Neural progenitor cell (in vitro differentiated cells): ENCODE results near the gene SLC6A5. TPM values are rescaled to one million over a fixed set of nuclear protein-coding genes. Genes with fewer than 3 reads are reported as not detected.

ENCODE experiments used
- DNase-seq: peaks from one replicate; pipeline ENCODE4 v3.0.0-alpha.2; 2016; ENCODE audit warnings: low spot score
- H2AFZ ChIP-seq: fragments of 200-600 bp; sonication (generic); replicated peaks from 2 replicates; pipeline ENCODE4 v1.6.1; 2016; ENCODE audit warnings: antibody characterized with exemption
- H3F3A ChIP-seq: fragments of 200-600 bp; sonication (generic); 2 replicates; pipeline ENCODE4 v1.6.1; 2016; ENCODE audit warnings: antibody characterized with exemption, low read depth
- H3K27ac ChIP-seq: fragments of 200-600 bp; sonication (generic); 2 replicates; pipeline ENCODE4 v1.5.1; 2016; ENCODE audit warnings: mild to moderate bottlenecking
- H3K27me3 ChIP-seq: fragments of 200-600 bp; sonication (generic); 2 replicates; pipeline ENCODE4 v1.6.1; 2016; ENCODE audit warnings: mild to moderate bottlenecking, moderate library complexity
- H3K36me3 ChIP-seq: fragments of 200-600 bp; sonication (generic); 2 replicates; pipeline ENCODE4 v1.5.1; 2016
- H3K4me1 ChIP-seq: fragments of 200-600 bp; sonication (generic); 2 replicates; pipeline ENCODE4 v1.6.1; 2016; ENCODE audit warnings: mixed run types
- H3K4me2 ChIP-seq: fragments of 200-600 bp; sonication (generic); 2 replicates; pipeline ENCODE4 v1.6.1; 2016
- H3K4me3 ChIP-seq: fragments of 200-600 bp; sonication (generic); 2 replicates; pipeline ENCODE4 v1.5.1; 2016
- H3K79me2 ChIP-seq: fragments of 200-600 bp; sonication (generic); 2 replicates; pipeline ENCODE4 v1.6.1; 2016; ENCODE audit warnings: low read depth
- H3K9ac ChIP-seq: fragments of 200-600 bp; sonication (generic); 2 replicates; pipeline ENCODE4 v1.6.1; 2016
- H3K9me3 ChIP-seq: fragments of 200-600 bp; sonication (generic); 2 replicates; pipeline ENCODE4 v1.5.1; 2016; ENCODE audit warnings: low read depth
- H4K20me1 ChIP-seq: fragments of 200-600 bp; sonication (generic); 2 replicates; pipeline ENCODE4 v1.6.1; 2016; ENCODE audit warnings: low read depth
- H3K27ac Mint-ChIP-seq: 3 replicates; pipeline ENCODE4 v1.8.0; 2021; ENCODE audit warnings: mixed read lengths
- H3K27me3 Mint-ChIP-seq: 2 replicates; pipeline ENCODE4 v1.8.0; 2022; ENCODE audit warnings: low read depth, mild to moderate bottlenecking, inconsistent platforms, moderate library complexity, mixed read lengths; ENCODE audit not compliant: insufficient read depth
- H3K36me3 Mint-ChIP-seq: 3 replicates; pipeline ENCODE4 v1.8.0; 2021; ENCODE audit warnings: mixed read lengths
- H3K4me1 Mint-ChIP-seq: 3 replicates; pipeline ENCODE4 v1.8.0; 2021; ENCODE audit warnings: mixed read lengths
- H3K4me3 Mint-ChIP-seq: 3 replicates; pipeline ENCODE4 v1.8.0; 2021; ENCODE audit warnings: mild to moderate bottlenecking, moderate library complexity, mixed read lengths
- H3K9me3 Mint-ChIP-seq: 3 replicates; pipeline ENCODE4 v1.8.0; 2020; ENCODE audit warnings: mixed read lengths
- CTCF ChIP-seq: fragments of 200-600 bp; sonication (generic); IDR thresholded peaks from 2 replicates; pipeline ENCODE4 v1.5.1; 2017; ENCODE audit warnings: antibody characterized with exemption, mild to moderate bottlenecking
- EZH2 ChIP-seq: fragments of 200-600 bp; sonication (generic); IDR thresholded peaks from 2 replicates; pipeline ENCODE4 v1.6.1; 2017; ENCODE audit warnings: antibody characterized with exemption, mild to moderate bottlenecking, moderate library complexity
- EZH2phosphoT487 ChIP-seq: fragments of 200-600 bp; sonication (generic); IDR thresholded peaks from 2 replicates; pipeline ENCODE4 v1.6.1; 2017; ENCODE audit warnings: antibody characterized with exemption
- total RNA-seq: library from RNA; depleted of rRNA; stranded (reverse); fragments of >200 nt; gene quantifications from 2 replicates; pipeline ENCODE4 v1.2.3, GENCODE V29; 2015; ENCODE audit warnings: low replicate concordance

Gene SLC6A5
- total RNA-seq, 1 donor from 2014 or later = not detected

- H3K4me3 Mint-ChIP-seq = no peak overlapping the region
- Histone ChIP-seq H3K4me3 (no peak overlapping the region), H3K27me3 (no peaks in the 10 kb centered on the region), H3K4me1 (no peaks in the 10 kb centered on the region), H2AFZ (no peak overlapping the region), H3K36me3 (no peaks in the 10 kb centered on the region), H3K4me2 (no peak overlapping the region), H3F3A (no peaks in the 10 kb centered on the region), H3K27ac (no peak overlapping the region), H3K9ac (no peak overlapping the region), H3K79me2 (no peaks in the 10 kb centered on the region), H4K20me1 (no peaks in the 10 kb centered on the region), H3K9me3 (no peaks in the 10 kb centered on the region)
- peaks cover 6% of the 10 kb centered on the region for H3K9me3 Mint-ChIP-seq
- TF ChIP-seq EZH2phosphoT487 (no peak), CTCF (no peak), EZH2 (no peak)
- no peaks in the 10 kb centered on the region for H3K36me3 Mint-ChIP-seq
- H3K27ac Mint-ChIP-seq = no peak overlapping the region
- H3K4me1 Mint-ChIP-seq = no peaks in the 10 kb centered on the region
- peaks cover 8% of the 10 kb centered on the region for H3K27me3 Mint-ChIP-seq
- DNase-seq = no peak
Measured at GRCh38 chr11:20558741-20559140, 40.7 kb upstream of the SLC6A5 start.

- Histone ChIP-seq H3K27ac (no peak overlapping the region), H3K4me1 (no peaks in the 10 kb centered on the region), H4K20me1 (no peaks in the 10 kb centered on the region), H3F3A (no peaks in the 10 kb centered on the region), H2AFZ (no peak overlapping the region), H3K79me2 (no peaks in the 10 kb centered on the region), H3K4me3 (no peak overlapping the region), H3K9me3 (no peaks in the 10 kb centered on the region), H3K9ac (no peak overlapping the region), H3K27me3 (no peaks in the 10 kb centered on the region), H3K4me2 (no peak overlapping the region), H3K36me3 (no peaks in the 10 kb centered on the region)
- Mint-ChIP-seq H3K27me3 (peaks cover 4% of the 10 kb centered on the region), H3K4me1 (no peaks in the 10 kb centered on the region), H3K36me3 (no peaks in the 10 kb centered on the region), H3K27ac (no peak overlapping the region), H3K4me3 (no peak overlapping the region), H3K9me3 (peaks cover 6% of the 10 kb centered on the region)
- no peak for DNase-seq
- TF ChIP-seq EZH2 (no peak), EZH2phosphoT487 (no peak), CTCF (no peak)
Measured at GRCh38 chr11:20559523-20560300, 39.7 kb upstream of the SLC6A5 start.

- Mint-ChIP-seq H3K27me3 (peaks cover 4% of the 10 kb centered on the region), H3K4me1 (no peaks in the 10 kb centered on the region), H3K36me3 (no peaks in the 10 kb centered on the region), H3K4me3 (no peak overlapping the region), H3K9me3 (no peaks in the 10 kb centered on the region), H3K27ac (no peak overlapping the region)
- DNase-seq = no peak
- H3K9me3 ChIP-seq = no peaks in the 10 kb centered on the region
- TF ChIP-seq EZH2phosphoT487 (no peak), CTCF (no peak), EZH2 (no peak)
- no peaks in the 10 kb centered on the region for H3K27me3 ChIP-seq
- no peaks in the 10 kb centered on the region for H3K79me2 ChIP-seq
- no peak overlapping the region for H3K9ac ChIP-seq
- H3K4me1 ChIP-seq = no peaks in the 10 kb centered on the region
- no peaks in the 10 kb centered on the region for H4K20me1 ChIP-seq
- no peaks in the 10 kb centered on the region for H3K36me3 ChIP-seq
- no peaks in the 10 kb centered on the region for H3F3A ChIP-seq
- H2AFZ ChIP-seq = no peak overlapping the region
- no peak overlapping the region for H3K4me3 ChIP-seq
- no peak overlapping the region for H3K27ac ChIP-seq
- no peak overlapping the region for H3K4me2 ChIP-seq
Measured at GRCh38 chr11:20561915-20562314, 37.5 kb upstream of the SLC6A5 start.
